ENCODE data around the gene MTA1. TPM values are rescaled to one million over a fixed set of nuclear protein-coding genes. Genes with fewer than 3 reads are reported as not detected.

MTA1 gene
- polyA plus RNA-seq, 1 of the 3 experiments (the other 2 are of a cell fraction): 96.3 TPM

- H2AFZ ChIP-seq (ENCODE audit: low read depth): no peak overlapping the region
- TF ChIP-seq NFIC (IDR thresholded peaks at IDR 0.05; ENCODE audit: borderline replicate concordance) (no peak), GATA2 (CRISPR knock-in tag; IDR thresholded peaks at IDR 0.05) (no peak), RAD21 (IDR thresholded peaks at IDR 0.05; ENCODE audit: low read length) (no peak), EZH2phosphoT487 (IDR thresholded peaks at IDR 0.05; ENCODE audit: borderline replicate concordance, low read depth) (no peak), ZBTB33 (IDR thresholded peaks at IDR 0.05; ENCODE audit: borderline replicate concordance, low read depth) (no peak), MXI1 (IDR thresholded peaks at IDR 0.05; ENCODE audit: low read depth, low read length) (no peak), NRF1 (IDR thresholded peaks at IDR 0.05; ENCODE audit: low read depth, low read length) (no peak), TAF1 (IDR thresholded peaks at IDR 0.05; ENCODE audit: borderline replicate concordance, low read depth, low read length) (no peak), ELF1 (IDR thresholded peaks at IDR 0.05) (no peak), RXRA (IDR thresholded peaks at IDR 0.05; ENCODE audit: borderline replicate concordance, low read depth) (no peak)
- no peaks in the 10 kb centered on the region for H3K9me3 ChIP-seq
- no peak for DNase-seq
- peaks cover 3 to 40% of the 10 kb centered on the region in 2 experiments for H3K36me3 ChIP-seq (replicated peaks in 1 of 2; ENCODE audit: control insufficient read depth in 1 of 2, insufficient read depth in 2 of 2, low read length in 1 of 2)
- ChIA-PET CTCF (interaction anchor here (1.0 to 1.6 kb wide), 2 partner anchors 12 to 27 kb away, joined by 4 read pairs; no protein-coding TSS in a partner anchor), POLR2A (no interaction called here)
- H3K4me2 ChIP-seq: no peak overlapping the region
- 96% methylated on average over 10 of the region's 17 CpGs for WGBS (ENCODE audit: low lambda C conversion rate)
- no peak overlapping the region for H3K27ac ChIP-seq (ENCODE audit: low read depth in 2 of 2, low read length in 1 of 2)
- H3F3A ChIP-seq (replicated peaks; ENCODE audit: insufficient read depth): no peaks in the 10 kb centered on the region
- peaks cover 48% of the 10 kb centered on the region for H3K79me2 ChIP-seq (ENCODE audit: insufficient read depth)
- H4K20me1 ChIP-seq (ENCODE audit: insufficient read depth): peaks cover 31% of the 10 kb centered on the region
- no peaks in the 10 kb centered on the region for H3K27me3 ChIP-seq (ENCODE audit: insufficient read depth)
- H3K4me3 ChIP-seq (ENCODE audit: low read depth in 2 of 2, low read length in 1 of 2): no peak overlapping the region
- peaks cover 0 to 6% of the 10 kb centered on the region in 2 experiments; a peak in 1 of 4 replicates for H3K4me1 ChIP-seq (ENCODE audit: control insufficient read depth in 1 of 2, insufficient read depth in 2 of 2, low read depth in 1 of 2, low read length in 1 of 2)
- H3K9me2 ChIP-seq: no peaks in the 10 kb centered on the region
- no peak overlapping the region for H3K9ac ChIP-seq
Observed at GRCh38 chr14:105444859-105445258, 25.2 kb downstream of the MTA1 start.

- no peak overlapping the region for H3K9ac ChIP-seq
- 91% methylated on average over 8 of the region's 24 CpGs for WGBS (ENCODE audit: low lambda C conversion rate)
Observed at GRCh38 chr14:105445290-105445689, 25.7 kb downstream of the MTA1 start.

More at GRCh38 chr14:105445290-105445689, 25.7 kb downstream of the MTA1 start:
- Histone ChIP-seq H4K20me1 (ENCODE audit: insufficient read depth) (peaks cover 27% of the 10 kb centered on the region), H3K9me2 (no peaks in the 10 kb centered on the region), H3K79me2 (ENCODE audit: insufficient read depth) (peaks cover 45% of the 10 kb centered on the region), H3K27ac (ENCODE audit: low read depth in 2 of 2, low read length in 1 of 2) (no peak overlapping the region), H3K4me2 (no peak overlapping the region), H2AFZ (ENCODE audit: low read depth) (no peak overlapping the region), H3K36me3 (replicated peaks in 1 of 2; ENCODE audit: control insufficient read depth in 1 of 2, insufficient read depth in 2 of 2, low read length in 1 of 2) (peaks cover 3 to 45% of the 10 kb centered on the region in 2 experiments), H3K4me3 (ENCODE audit: low read depth in 2 of 2, low read length in 1 of 2) (no peak overlapping the region), H3K9me3 (no peaks in the 10 kb centered on the region), H3K4me1 (ENCODE audit: control insufficient read depth in 1 of 2, insufficient read depth in 2 of 2, low read depth in 1 of 2, low read length in 1 of 2) (peaks cover 0 to 6% of the 10 kb centered on the region in 2 experiments; a peak in 1 of 4 replicates), H3F3A (replicated peaks; ENCODE audit: insufficient read depth) (no peaks in the 10 kb centered on the region), H3K27me3 (ENCODE audit: insufficient read depth) (no peaks in the 10 kb centered on the region)
- DNase-seq: no peak
- no peak for TF ChIP-seq EP300 (IDR thresholded peaks at IDR 0.05; ENCODE audit: borderline replicate concordance in 1 of 2, low read depth in 1 of 2, low read length in 1 of 2)
- TF ChIP-seq SIN3A (IDR thresholded peaks at IDR 0.05; ENCODE audit: borderline replicate concordance, low read depth, low read length): no peak
- TF ChIP-seq TEAD4 (IDR thresholded peaks at IDR 0.05; ENCODE audit: borderline replicate concordance, insufficient read depth): no peak
- no peak for TF ChIP-seq EZH2phosphoT487 (IDR thresholded peaks at IDR 0.05; ENCODE audit: borderline replicate concordance, low read depth)
- no peak for TF ChIP-seq RXRA (IDR thresholded peaks at IDR 0.05; ENCODE audit: borderline replicate concordance, low read depth)
- TF ChIP-seq IRF3 (IDR thresholded peaks at IDR 0.05; ENCODE audit: low read depth, low read length): no peak
- no peak for TF ChIP-seq TAF1 (IDR thresholded peaks at IDR 0.05; ENCODE audit: borderline replicate concordance, low read depth, low read length)
- no peak for TF ChIP-seq CTCF (IDR thresholded peaks at IDR 0.05)
- no peak for TF ChIP-seq YY1 (IDR thresholded peaks at IDR 0.05; ENCODE audit: low read depth)
- no peak for TF ChIP-seq POLR2AphosphoS5 (IDR thresholded peaks at IDR 0.05; ENCODE audit: low read depth, low read length)
- TF ChIP-seq TCF12 (IDR thresholded peaks at IDR 0.05): no peak
- no peak for TF ChIP-seq RCOR1 (IDR thresholded peaks at IDR 0.05; ENCODE audit: low read length)
- no peak for TF ChIP-seq FOXJ3 (CRISPR knock-in tag; IDR thresholded peaks at IDR 0.05)
- TF ChIP-seq MXI1 (IDR thresholded peaks at IDR 0.05; ENCODE audit: low read depth, low read length): no peak
- CTCF ChIA-PET: interaction anchor here (1.0 to 1.6 kb wide), 3 partner anchors 11 to 83 kb away, joined by 3 to 4 read pairs (median 4); no protein-coding TSS in a partner anchor
- POLR2A ChIA-PET: no interaction called here
